Neural crest cell (in vitro differentiated cells): ENCODE results near the gene CTAGE9. TPM values are rescaled to one million over a fixed set of nuclear protein-coding genes. Genes with fewer than 3 reads are reported as not detected.

Experiments
- DNase-seq: peaks from one replicate; pipeline ENCODE4 v3.0.0; 2021; ENCODE audit warnings: low read depth, mixed read lengths, low spot score
- H3K27ac Mint-ChIP-seq: one replicate; pipeline ENCODE4 v1.8.0; 2021; ENCODE audit warnings: mild to moderate bottlenecking, mixed read lengths; ENCODE audit not compliant: unreplicated experiment
- H3K27me3 Mint-ChIP-seq: 2 replicates; pipeline ENCODE4 v1.8.0; 2021; ENCODE audit warnings: low read depth, mild to moderate bottlenecking, mixed read lengths
- H3K36me3 Mint-ChIP-seq: 2 replicates; pipeline ENCODE4 v1.8.0; 2021; ENCODE audit warnings: low read depth, mild to moderate bottlenecking, mixed read lengths
- H3K4me1 Mint-ChIP-seq: 2 replicates; pipeline ENCODE4 v1.8.0; 2021; ENCODE audit warnings: mixed read lengths
- H3K4me3 Mint-ChIP-seq: one replicate; pipeline ENCODE4 v1.8.0; 2021; ENCODE audit warnings: mild to moderate bottlenecking, mixed read lengths
- H3K9me3 Mint-ChIP-seq: 2 replicates; pipeline ENCODE4 v1.8.0; 2021; ENCODE audit warnings: mixed read lengths
- CTCF ChIP-seq: fragments of 200-600 bp; sonication (generic); conservative IDR thresholded peaks from 2 replicates; pipeline ENCODE4 v1.5.0; 2021; ENCODE audit warnings: antibody characterized with exemption, mild to moderate bottlenecking
- total RNA-seq: library from RNA; stranded (reverse); gene quantifications from 2 replicates; pipeline ENCODE4 v1.2.1, GENCODE V29; 2021

CTAGE9 gene
- total RNA-seq, 1 donor from 2014 or later = not detected

DNA sequence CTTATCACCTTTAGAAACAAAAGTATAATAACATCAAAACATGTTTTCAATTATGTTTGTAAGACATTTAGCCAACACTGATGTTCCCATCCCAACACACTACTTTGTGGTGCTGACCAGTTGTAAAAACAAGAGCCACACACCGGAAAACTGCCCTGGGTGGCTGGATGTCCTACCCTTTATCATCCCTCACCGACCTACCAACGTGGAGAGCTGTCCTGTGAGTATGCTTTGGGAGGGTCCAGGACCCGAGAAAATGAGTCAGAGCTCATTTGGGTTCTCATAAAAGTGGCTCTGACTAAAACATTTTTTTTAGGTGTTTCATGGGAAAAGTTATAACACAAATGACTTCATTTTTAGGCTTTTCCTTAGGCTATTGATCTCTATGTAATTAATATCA lies 29.3 kb upstream of the CTAGE9 start:
- H3K36me3 Mint-ChIP-seq = no peaks in the 10 kb centered on the region
- no peaks in the 10 kb centered on the region for H3K9me3 Mint-ChIP-seq
- no peak for DNase-seq
- H3K27me3 Mint-ChIP-seq = no peaks in the 10 kb centered on the region
- no peak overlapping the region for H3K27ac Mint-ChIP-seq
- no peak for TF ChIP-seq CTCF
- H3K4me1 Mint-ChIP-seq = no peaks in the 10 kb centered on the region
- no peak overlapping the region for H3K4me3 Mint-ChIP-seq

DNA sequence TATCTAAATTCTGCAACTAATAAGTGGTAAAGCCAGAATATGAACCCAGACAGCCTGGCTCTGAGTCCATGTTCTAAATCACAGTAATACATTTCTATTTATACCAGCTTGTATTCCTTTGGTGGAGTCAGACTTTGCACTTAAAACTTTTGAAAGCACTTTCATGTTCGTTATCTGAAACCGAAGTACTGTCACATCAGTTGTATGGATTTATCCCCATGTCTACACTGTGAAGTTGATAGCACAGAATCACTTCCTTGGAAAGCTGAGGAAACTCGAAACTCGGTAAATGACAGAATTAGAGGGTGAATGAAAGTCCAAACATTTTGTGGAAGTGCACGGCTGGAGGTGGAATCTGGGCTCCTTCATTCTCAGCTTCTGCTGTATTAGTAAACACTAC lies 28.3 kb upstream of the CTAGE9 start:
- no peak for DNase-seq
- Mint-ChIP-seq H3K27me3 (no peaks in the 10 kb centered on the region), H3K36me3 (no peaks in the 10 kb centered on the region), H3K9me3 (no peaks in the 10 kb centered on the region), H3K4me3 (no peak overlapping the region), H3K27ac (no peak overlapping the region), H3K4me1 (no peaks in the 10 kb centered on the region)
- TF ChIP-seq CTCF = no peak

- Mint-ChIP-seq H3K36me3 (no peaks in the 10 kb centered on the region), H3K4me1 (no peaks in the 10 kb centered on the region), H3K4me3 (no peak overlapping the region), H3K27ac (no peak overlapping the region), H3K27me3 (no peaks in the 10 kb centered on the region), H3K9me3 (no peaks in the 10 kb centered on the region)
- DNase-seq = no peak
- TF ChIP-seq CTCF = no peak
These were observed 26.0 kb upstream of the CTAGE9 start for GRCh38 chr6:131736811-131737210.

GRCh38 chr6:131736003-131736596 lies 25.3 kb upstream of the CTAGE9 start:
- Mint-ChIP-seq H3K9me3 (peaks cover under 1% of the 10 kb centered on the region), H3K27ac (no peak overlapping the region), H3K27me3 (no peaks in the 10 kb centered on the region), H3K4me3 (no peak overlapping the region), H3K36me3 (no peaks in the 10 kb centered on the region), H3K4me1 (no peaks in the 10 kb centered on the region)
- no peak for TF ChIP-seq CTCF
- no peak for DNase-seq

- Mint-ChIP-seq H3K27me3 (no peaks in the 10 kb centered on the region), H3K9me3 (peaks cover 4% of the 10 kb centered on the region), H3K27ac (no peak overlapping the region), H3K36me3 (no peaks in the 10 kb centered on the region), H3K4me1 (peaks cover 9% of the 10 kb centered on the region), H3K4me3 (no peak overlapping the region)
- no peak for DNase-seq
- TF ChIP-seq CTCF = no peak
These were observed 22.7 kb upstream of the CTAGE9 start for GRCh38 chr6:131733376-131734016.
